ENCODE measurements around the gene CEP192. TPM values are rescaled to one million over a fixed set of nuclear protein-coding genes. Genes with fewer than 3 reads are reported as not detected.

The CEP192 gene
- total and polyA plus RNA-seq, 4 donors: 2.5 to 32.4 (median 10.9) TPM

- H3K4me1 ChIP-seq (ENCODE audit: control insufficient read depth in 4 of 4, insufficient read depth in 4 of 4, low read length in 3 of 4): peaks cover 0 to 4% (median 0%) of the 10 kb centered on the region in 4 donors
- peaks cover 0 to 36% (median 25%) of the 10 kb centered on the region in 4 donors for H3K36me3 ChIP-seq (ENCODE audit: control insufficient read depth in 4 of 4, insufficient read depth in 3 of 4, low read depth in 1 of 4, low read length in 3 of 4)
- no peak overlapping the region for H3K9ac ChIP-seq (ENCODE audit: low read depth in 1 of 2, low read length in 2 of 2)
- H3K4me3 ChIP-seq (ENCODE audit: low read depth in 1 of 3, low read length in 3 of 3): no peak overlapping the region
- TF ChIP-seq EGR1 (IDR thresholded peaks at IDR 0.05; ENCODE audit: low read depth in 2 of 2) (no peak), YY1 (IDR thresholded peaks at IDR 0.05) (no peak), NR2F2 (IDR thresholded peaks at IDR 0.05) (no peak), ZBTB33 (IDR thresholded peaks at IDR 0.05) (no peak), HNF4G (IDR thresholded peaks at IDR 0.05) (no peak), HNF4A (conservative IDR thresholded peaks at IDR 0.05) (no peak), JUND (IDR thresholded peaks at IDR 0.05) (no peak), ATF3 (IDR thresholded peaks at IDR 0.05) (no peak), REST (IDR thresholded peaks at IDR 0.05) (no peak), RXRA (IDR thresholded peaks at IDR 0.05) (no peak), FOXA2 (IDR thresholded peaks at IDR 0.05) (no peak), GABPA (IDR thresholded peaks at IDR 0.05 in 1 of 2, conservative IDR thresholded peaks at IDR 0.05 in 1 of 2) (no peak), MAX (IDR thresholded peaks at IDR 0.05) (no peak), TAF1 (conservative IDR thresholded peaks at IDR 0.05) (no peak), CTCF (IDR thresholded peaks at IDR 0.05; ENCODE audit: low read depth, low read length, missing input control) (no peak), RAD21 (IDR thresholded peaks at IDR 0.05) (no peak), SP1 (IDR thresholded peaks at IDR 0.05) (no peak), FOXA1 (IDR thresholded peaks at IDR 0.05) (no peak)
- WGBS: 97% methylated on average over 2 of the region's 2 CpGs
- no peak for DNase-seq (ENCODE audit: low spot score)
- no peak overlapping the region for H3K27ac ChIP-seq (ENCODE audit: low read depth in 1 of 2, low read length in 2 of 2)
- no peaks in the 10 kb centered on the region for H3K27me3 ChIP-seq (ENCODE audit: control insufficient read depth in 4 of 4, insufficient read depth in 4 of 4, low read length in 3 of 4)
- no peaks in the 10 kb centered on the region for H3K9me3 ChIP-seq (ENCODE audit: control insufficient read depth in 4 of 4, low read length in 3 of 4)
These were observed 117.2 kb downstream of the CEP192 start for GRCh38 chr18:13108330-13108729.

Data from liver (tissue), 9 donors.